ENCODE measurements around the gene NPTN. TPM values are rescaled to one million over a fixed set of nuclear protein-coding genes. Genes with fewer than 3 reads are reported as not detected.
A peak's percentile ranks its signal among the peaks of the same experiment; 100 is the strongest.

Gene NPTN
- total RNA-seq, 1 experiment from 2014 or later: 90.9 TPM

DNA sequence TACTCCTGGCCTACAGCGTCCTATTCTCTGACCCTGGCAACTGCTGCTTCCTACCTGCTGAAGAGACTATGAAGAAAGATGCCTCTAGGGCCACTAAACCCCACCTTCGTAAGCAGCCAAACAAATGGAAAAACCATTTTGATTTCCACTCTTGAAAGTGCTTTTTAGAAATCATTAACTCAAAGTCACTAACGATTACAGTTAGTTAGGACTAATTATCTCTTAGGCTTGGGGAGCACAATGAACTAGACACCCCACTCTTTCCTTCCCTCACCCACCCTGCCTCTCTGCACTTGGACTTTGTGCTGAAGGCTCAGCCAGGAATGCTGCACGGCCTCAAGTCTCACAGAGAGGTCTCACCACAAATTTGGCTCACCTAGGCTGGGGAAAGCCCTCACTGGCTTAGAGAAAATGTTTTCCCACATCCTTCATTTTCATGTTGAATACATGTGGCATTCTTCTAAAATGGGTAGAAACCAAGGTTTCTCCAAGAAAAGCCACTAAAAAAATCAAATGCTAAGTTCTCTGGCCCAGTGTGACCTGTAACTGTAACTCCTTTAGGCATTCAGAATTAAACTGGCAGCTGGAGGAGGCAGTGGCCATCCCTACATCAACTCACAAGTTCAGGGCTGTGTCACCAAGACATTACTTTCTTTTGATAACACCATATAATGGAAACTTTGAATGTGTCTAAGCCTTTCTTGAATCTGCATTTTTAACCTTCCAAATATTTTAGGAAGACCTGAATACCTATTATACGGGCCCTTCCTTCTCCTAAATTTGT, 47.1 kb downstream of the NPTN start (continued):
- TF ChIP-seq TCF7L2 (IDR thresholded peaks at IDR 0.05; ENCODE audit: borderline replicate concordance, extremely low read depth, insufficient read depth, insufficient read length) (no peak), EZH2phosphoT487 (IDR thresholded peaks at IDR 0.05; ENCODE audit: borderline replicate concordance) (no peak)
- TF ChIP-seq, protein P1, sequence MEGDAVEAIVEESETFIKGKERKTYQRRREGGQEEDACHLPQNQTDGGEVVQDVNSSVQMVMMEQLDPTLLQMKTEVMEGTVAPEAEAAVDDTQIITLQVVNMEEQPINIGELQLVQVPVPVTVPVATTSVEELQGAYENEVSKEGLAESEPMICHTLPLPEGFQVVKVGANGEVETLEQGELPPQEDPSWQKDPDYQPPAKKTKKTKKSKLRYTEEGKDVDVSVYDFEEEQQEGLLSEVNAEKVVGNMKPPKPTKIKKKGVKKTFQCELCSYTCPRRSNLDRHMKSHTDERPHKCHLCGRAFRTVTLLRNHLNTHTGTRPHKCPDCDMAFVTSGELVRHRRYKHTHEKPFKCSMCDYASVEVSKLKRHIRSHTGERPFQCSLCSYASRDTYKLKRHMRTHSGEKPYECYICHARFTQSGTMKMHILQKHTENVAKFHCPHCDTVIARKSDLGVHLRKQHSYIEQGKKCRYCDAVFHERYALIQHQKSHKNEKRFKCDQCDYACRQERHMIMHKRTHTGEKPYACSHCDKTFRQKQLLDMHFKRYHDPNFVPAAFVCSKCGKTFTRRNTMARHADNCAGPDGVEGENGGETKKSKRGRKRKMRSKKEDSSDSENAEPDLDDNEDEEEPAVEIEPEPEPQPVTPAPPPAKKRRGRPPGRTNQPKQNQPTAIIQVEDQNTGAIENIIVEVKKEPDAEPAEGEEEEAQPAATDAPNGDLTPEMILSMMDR (IDR thresholded peaks at IDR 0.05 in 2 of 3, conservative IDR thresholded peaks at IDR 0.05 in 1 of 3; ENCODE audit: borderline replicate concordance in 1 of 3, insufficient read depth in 1 of 3, low read depth in 2 of 3, low read length in 2 of 3): no peak

DNA sequence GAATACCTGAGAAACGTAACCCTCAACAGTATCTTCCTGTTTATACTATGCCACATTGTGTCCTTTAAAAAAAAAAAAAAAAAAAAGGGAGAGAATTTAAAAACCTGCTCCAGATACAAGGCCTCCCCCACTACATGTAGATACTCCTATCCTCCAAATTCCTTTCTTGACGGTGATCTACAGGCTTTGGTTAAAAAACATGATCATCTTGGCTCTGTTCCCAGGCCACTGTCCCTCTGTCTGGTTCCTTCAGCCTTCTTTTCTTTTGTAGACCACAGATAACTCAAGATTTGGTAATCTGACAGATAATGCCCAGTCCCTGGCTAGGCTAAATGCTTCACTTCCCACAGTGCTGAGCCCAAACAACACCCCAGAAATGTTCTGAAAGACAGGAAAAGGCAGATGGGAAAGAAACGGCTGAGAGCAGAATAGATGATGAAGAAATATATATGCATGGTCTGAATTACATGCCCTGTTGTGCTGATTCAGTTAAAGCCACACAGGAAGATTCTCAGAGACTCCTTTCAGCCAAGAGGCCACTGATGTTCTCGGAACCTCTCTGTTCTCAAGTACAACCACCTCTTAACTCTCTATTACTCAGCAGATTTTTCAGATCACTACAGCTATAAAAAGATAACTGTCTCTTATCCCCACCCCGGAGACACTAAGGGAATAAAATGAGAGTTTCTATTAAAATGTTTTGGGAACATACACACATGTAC, 48.3 kb downstream of the NPTN start:
- H4K20me1 ChIP-seq (ENCODE audit: insufficient read depth): no peaks in the 10 kb centered on the region
- no peak overlapping the region for H3K27ac ChIP-seq (ENCODE audit: low read depth, low read length)
- no peak for DNase-seq (ENCODE audit: low read depth, low spot score)
- no peaks in the 10 kb centered on the region for H3K9me3 ChIP-seq (ENCODE audit: control insufficient read depth in 1 of 2, insufficient read depth in 1 of 2, low read depth in 1 of 2, low read length in 2 of 2)
- CTCF ChIA-PET: no interaction called here
- no peaks in the 10 kb centered on the region for H3K9me2 ChIP-seq (ENCODE audit: insufficient read depth)
- RAD21 ChIA-PET (ENCODE audit: low non-redundant PET in 1 of 2, low total read pairs in 2 of 2, uncharacterized antibody in 2 of 2, unreplicated experiment in 2 of 2): no interaction called here
- no peaks in the 10 kb centered on the region for H3K79me2 ChIP-seq (ENCODE audit: insufficient read depth, low read length)
- no peak overlapping the region for H3K4me3 ChIP-seq (replicated peaks in 1 of 2; ENCODE audit: low read depth in 1 of 2, low read length in 2 of 2)
- no peak for TF ChIP-seq ZFX (IDR thresholded peaks at IDR 0.05)
- no peak for TF ChIP-seq YY1 (IDR thresholded peaks at IDR 0.05; ENCODE audit: extremely low read depth, insufficient replicate concordance, low read depth, low read length)
- no peak for TF ChIP-seq EZH2phosphoT487 (IDR thresholded peaks at IDR 0.05; ENCODE audit: borderline replicate concordance)
- no peak for TF ChIP-seq MAX (IDR thresholded peaks at IDR 0.05)
- TF ChIP-seq SIN3A (IDR thresholded peaks at IDR 0.05; ENCODE audit: low read depth): no peak
- no peak for TF ChIP-seq FOSL1 (IDR thresholded peaks at IDR 0.05; ENCODE audit: low read depth)
- POLR2A ChIA-PET: no interaction called here
- H3K27me3 ChIP-seq (ENCODE audit: insufficient read depth, low read length): no peaks in the 10 kb centered on the region
- no peak overlapping the region for H2AFZ ChIP-seq (ENCODE audit: low read depth, low read length, poor library complexity, severe bottlenecking)
- H3K4me1 ChIP-seq (ENCODE audit: control insufficient read depth in 1 of 2, insufficient read depth in 2 of 2, low read length in 2 of 2): no peaks in the 10 kb centered on the region
- H3K4me2 ChIP-seq (ENCODE audit: low read length): no peak overlapping the region
- H3K9ac ChIP-seq (ENCODE audit: low read length): no peak overlapping the region
- no peak for ATAC-seq
- BruUV-seq (replicated peaks): TSS peak; percentile 5
- H3K36me3 ChIP-seq (ENCODE audit: control insufficient read depth in 1 of 2, insufficient read depth in 2 of 2, low read length in 2 of 2): peaks cover 21 to 31% of the 10 kb centered on the region in 2 experiments
- intact Hi-C loops (cut with micrococcal nuclease): no loop called here

Measured in HCT116 (cell line).